HEK293T (cell line): ENCODE measurements around the gene GOLPH3L.

Source experiments
- FOXA1 ChIP-seq: fragments of 450-650 bp; IDR thresholded peaks from 2 replicates; pipeline ENCODE4 v1.6.1; 2016; ENCODE audit warnings: mild to moderate bottlenecking
- FOXM1 ChIP-seq: fragments of 450-650 bp; IDR thresholded peaks from 2 replicates; pipeline ENCODE4 v1.6.1; 2017; ENCODE audit warnings: mild to moderate bottlenecking, borderline replicate concordance

- TF ChIP-seq FOXA1 (no peak), FOXM1 (no peak)
Measured at GRCh38 chr1:150619576-150620509, 77.1 kb downstream of the GOLPH3L start.
